Fibroblast of lung (primary cell): ENCODE results near the gene CLN5.

Experiments
- CTCF ChIP-seq, 2 donors: IDR thresholded peaks in 1 of 2; conservative IDR thresholded peaks in 1 of 2; 1 replicate in 1 of 2; 2 replicates in 1 of 2; pipeline ENCODE4 v1.5.1; 2011 to 2012; ENCODE audit warnings: low read length in 2 of 2, control low read depth in 1 of 2, inconsistent platforms in 1 of 2, low read depth in 1 of 2, mild to moderate bottlenecking in 1 of 2
- EZH2 ChIP-seq: IDR thresholded peaks from 2 replicates; pipeline ENCODE4 v1.5.1; 2012; ENCODE audit warnings: low read length, control low read depth, mild to moderate bottlenecking; ENCODE audit errors: missing control alignments

DNA sequence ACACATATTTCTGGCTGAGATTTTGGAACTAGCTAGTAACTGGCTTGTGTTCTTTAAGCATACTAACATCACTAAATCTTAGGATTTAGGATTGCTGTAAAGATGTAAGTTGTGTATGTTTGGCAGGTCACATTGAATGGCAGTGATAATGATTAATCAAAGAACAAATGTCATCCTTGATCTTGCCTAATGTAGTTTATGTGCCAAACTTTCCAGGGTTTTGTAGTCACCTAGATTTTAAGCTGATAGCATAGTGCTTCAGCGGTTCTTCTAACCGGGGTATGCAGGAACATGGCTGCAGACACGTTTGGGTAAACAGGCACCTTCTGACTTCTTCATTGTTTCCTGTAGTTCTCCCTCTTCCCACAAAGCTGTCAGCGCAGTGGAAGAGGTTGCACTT is 9.7 kb downstream of the CLN5 start:
- TF ChIP-seq EZH2 (no peak), CTCF (conservative IDR thresholded peaks at IDR 0.05 in 1 of 2, IDR thresholded peaks at IDR 0.05 in 1 of 2; ENCODE audit: low read depth in 1 of 2, low read length in 2 of 2) (no peak)
